WTC11 (cell line): Measurements from ENCODE around the gene RRP36. TPM values are rescaled to one million over a fixed set of nuclear protein-coding genes. Genes with fewer than 3 reads are reported as not detected.

ENCODE experiments used
- ATAC-seq: fragments of 200-7000 bp; cut with Tn5 transposase; 2 replicates; pipeline ENCODE4 v1.10.0; 2021; ENCODE audit warnings: mild to moderate bottlenecking, moderate library complexity
- CTCF ChIA-PET: fragments of 300-600 bp; sonication (Branson Sonifier 250); formaldehyde crosslinking; loops from one replicate; lab custom pipeline; 2021; ENCODE audit warnings: antibody characterized with exemption; lab: Charles Lee
- POLR2A ChIA-PET: fragments of 350-600 bp; sonication (Branson Sonifier 250); formaldehyde crosslinking; loops from one replicate; lab custom pipeline; 2021; ENCODE audit warnings: antibody characterized with exemption; lab: Charles Lee
- DNase-seq: peaks from one replicate; pipeline ENCODE4 v3.0.0; 2021; ENCODE audit warnings: low spot score
- H3K27ac Mint-ChIP-seq: 2 replicates; pipeline ENCODE4 v1.8.0; 2021; ENCODE audit warnings: mixed read lengths
- H3K27me3 Mint-ChIP-seq: 2 replicates; pipeline ENCODE4 v1.8.0; 2021; ENCODE audit warnings: low read depth, mild to moderate bottlenecking, moderate library complexity, mixed read lengths
- H3K36me3 Mint-ChIP-seq: 2 replicates; pipeline ENCODE4 v1.8.0; 2021; ENCODE audit warnings: mixed read lengths
- H3K4me1 Mint-ChIP-seq: 2 replicates; pipeline ENCODE4 v1.8.0; 2022; ENCODE audit warnings: mixed read lengths
- H3K4me3 Mint-ChIP-seq: 2 replicates; pipeline ENCODE4 v1.8.0; 2021; ENCODE audit warnings: mild to moderate bottlenecking, moderate library complexity, mixed read lengths
- H3K9me3 Mint-ChIP-seq: 2 replicates; pipeline ENCODE4 v1.8.0; 2021; ENCODE audit warnings: mixed read lengths
- CDX4 ChIP-seq: fragments of 250-450 bp; sonication (Bioruptor Pico); IDR thresholded peaks from 2 replicates; pipeline ENCODE4 v1.9.0; 2021; ENCODE audit warnings: moderate library complexity, mild to moderate bottlenecking, inconsistent platforms, borderline replicate concordance
- CREB1 ChIP-seq: sonication (generic); formaldehyde crosslinking; IDR thresholded peaks from 2 replicates; pipeline ENCODE4 v1.8.0; 2023; ENCODE audit warnings: mild to moderate bottlenecking, missing genetic modification reagents
- ESRRA ChIP-seq: sonication (generic); formaldehyde crosslinking; IDR thresholded peaks from 2 replicates; pipeline ENCODE4 v1.8.1; 2022; ENCODE audit warnings: mild to moderate bottlenecking, missing genetic modification reagents, borderline replicate concordance
- ETV6 ChIP-seq: sonication (generic); formaldehyde crosslinking; IDR thresholded peaks from 2 replicates; pipeline ENCODE4 v1.8.1; 2022; ENCODE audit warnings: mild to moderate bottlenecking, missing genetic modification reagents
- FOXP1 ChIP-seq: sonication (generic); formaldehyde crosslinking; IDR thresholded peaks from 2 replicates; pipeline ENCODE4 v1.8.0; 2022; ENCODE audit warnings: missing genetic modification reagents, mild to moderate bottlenecking, moderate library complexity, borderline replicate concordance
- GRHL2 ChIP-seq: fragments of 250-450 bp; sonication (Bioruptor Pico); IDR thresholded peaks from 2 replicates; pipeline ENCODE4 v1.8.0; 2022; ENCODE audit warnings: mild to moderate bottlenecking, moderate library complexity; ENCODE audit not compliant: insufficient replicate concordance, severe bottlenecking
- NR2C2 ChIP-seq: sonication (generic); formaldehyde crosslinking; IDR thresholded peaks from 2 replicates; pipeline ENCODE4 v1.8.0; 2022; ENCODE audit warnings: mild to moderate bottlenecking, missing genetic modification reagents
- NR3C1 ChIP-seq: sonication (generic); formaldehyde crosslinking; conservative IDR thresholded peaks from 2 replicates; pipeline ENCODE4 v1.8.1; 2023; ENCODE audit warnings: low read depth, mild to moderate bottlenecking, missing genetic modification reagents
- SMAD3 ChIP-seq: sonication (generic); formaldehyde crosslinking; IDR thresholded peaks from 2 replicates; pipeline ENCODE4 v1.8.0; 2022; ENCODE audit warnings: missing genetic modification reagents, mild to moderate bottlenecking, borderline replicate concordance
- SP1 ChIP-seq: sonication (generic); formaldehyde crosslinking; conservative IDR thresholded peaks from 2 replicates; pipeline ENCODE4 v1.8.1; 2022; ENCODE audit warnings: missing genetic modification reagents
- TCF7 ChIP-seq: sonication (generic); formaldehyde crosslinking; IDR thresholded peaks from 2 replicates; pipeline ENCODE4 v1.8.0; 2022; ENCODE audit warnings: mild to moderate bottlenecking, low read depth, missing genetic modification reagents, moderate library complexity
- ZNF263 ChIP-seq: sonication (generic); formaldehyde crosslinking; IDR thresholded peaks from 2 replicates; pipeline ENCODE4 v1.8.1; 2022; ENCODE audit warnings: low read depth, mild to moderate bottlenecking, moderate library complexity, missing genetic modification reagents
- ZNF317 ChIP-seq: sonication (generic); formaldehyde crosslinking; IDR thresholded peaks from 2 replicates; pipeline ENCODE4 v1.8.1; 2023; ENCODE audit warnings: low read depth, mild to moderate bottlenecking, moderate library complexity, missing genetic modification reagents, borderline replicate concordance
- ZNF416 ChIP-seq: fragments of 250-450 bp; sonication (Bioruptor Pico); IDR thresholded peaks from 2 replicates; pipeline ENCODE4 v1.9.0; 2021; ENCODE audit warnings: mild to moderate bottlenecking, inconsistent platforms
- ZNF671 ChIP-seq: fragments of 250-450 bp; sonication (Bioruptor Pico); IDR thresholded peaks from 2 replicates; pipeline ENCODE4 v1.8.0; 2021; ENCODE audit warnings: mild to moderate bottlenecking
- total RNA-seq: library from RNA; stranded (reverse); gene quantifications from 3 replicates; pipeline ENCODE4 v1.2.3, GENCODE V29; 2021
- TF ChIP-seq, protein P1 (sequence below): sonication (generic); formaldehyde crosslinking; IDR thresholded peaks from 2 replicates; pipeline ENCODE4 v1.8.1; 2023; ENCODE audit warnings: mild to moderate bottlenecking, moderate library complexity, missing genetic modification reagents
- TF ChIP-seq, protein P2 (sequence below): sonication (generic); formaldehyde crosslinking; conservative IDR thresholded peaks from 2 replicates; pipeline ENCODE4 v1.8.1; 2022; ENCODE audit warnings: mild to moderate bottlenecking, missing genetic modification reagents
- TF ChIP-seq, protein P3 (sequence below): sonication (generic); formaldehyde crosslinking; IDR thresholded peaks from 2 replicates; pipeline ENCODE4 v1.8.1; 2022; ENCODE audit warnings: missing genetic modification reagents, borderline replicate concordance
- TF ChIP-seq, protein P4 (sequence below): sonication (generic); formaldehyde crosslinking; IDR thresholded peaks from 2 replicates; pipeline ENCODE4 v1.8.0; 2022; ENCODE audit warnings: mild to moderate bottlenecking, missing genetic modification reagents
- TF ChIP-seq, protein P5 (sequence below): sonication (generic); formaldehyde crosslinking; IDR thresholded peaks from 2 replicates; pipeline ENCODE4 v1.8.1; 2023; ENCODE audit warnings: mild to moderate bottlenecking, missing genetic modification reagents
- TF ChIP-seq, protein P6 (sequence below): fragments of 250-450 bp; sonication (Bioruptor Pico); IDR thresholded peaks from 2 replicates; pipeline ENCODE4 v1.8.0; 2021; ENCODE audit warnings: mild to moderate bottlenecking
- TF ChIP-seq, protein P7 (sequence below): sonication (generic); formaldehyde crosslinking; IDR thresholded peaks from 2 replicates; pipeline ENCODE4 v1.8.1; 2022; ENCODE audit warnings: low read depth, mild to moderate bottlenecking, moderate library complexity, missing genetic modification reagents, borderline replicate concordance

Gene RRP36
- total RNA-seq, 1 experiment from 2014 or later = 81.0 TPM

- TF ChIP-seq GRHL2 (CRISPR knock-in tag) (no peak), FOXP1 (peak; percentile 77), TCF7 (CRISPR knock-in tag) (no peak), SMAD3 (CRISPR knock-in tag) (no peak), NR3C1 (CRISPR knock-in tag) (no peak), NR2C2 (no peak), ZNF671 (CRISPR knock-in tag) (no peak; the same call in 1 of the 2 replicates), CDX4 (CRISPR knock-in tag) (no peak), ZNF416 (peak; percentile 96), ZNF263 (no peak)
- TF ChIP-seq, protein P1, sequence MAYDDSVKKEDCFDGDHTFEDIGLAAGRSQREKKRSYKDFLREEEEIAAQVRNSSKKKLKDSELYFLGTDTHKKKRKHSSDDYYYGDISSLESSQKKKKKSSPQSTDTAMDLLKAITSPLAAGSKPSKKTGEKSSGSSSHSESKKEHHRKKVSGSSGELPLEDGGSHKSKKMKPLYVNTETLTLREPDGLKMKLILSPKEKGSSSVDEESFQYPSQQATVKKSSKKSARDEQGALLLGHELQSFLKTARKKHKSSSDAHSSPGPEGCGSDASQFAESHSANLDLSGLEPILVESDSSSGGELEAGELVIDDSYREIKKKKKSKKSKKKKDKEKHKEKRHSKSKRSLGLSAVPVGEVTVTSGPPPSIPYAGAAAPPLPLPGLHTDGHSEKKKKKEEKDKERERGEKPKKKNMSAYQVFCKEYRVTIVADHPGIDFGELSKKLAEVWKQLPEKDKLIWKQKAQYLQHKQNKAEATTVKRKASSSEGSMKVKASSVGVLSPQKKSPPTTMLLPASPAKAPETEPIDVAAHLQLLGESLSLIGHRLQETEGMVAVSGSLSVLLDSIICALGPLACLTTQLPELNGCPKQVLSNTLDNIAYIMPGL (CRISPR knock-in tag) = peak; percentile 98
- TF ChIP-seq, protein P2, sequence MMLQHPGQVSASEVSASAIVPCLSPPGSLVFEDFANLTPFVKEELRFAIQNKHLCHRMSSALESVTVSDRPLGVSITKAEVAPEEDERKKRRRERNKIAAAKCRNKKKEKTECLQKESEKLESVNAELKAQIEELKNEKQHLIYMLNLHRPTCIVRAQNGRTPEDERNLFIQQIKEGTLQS (CRISPR knock-in tag) = no peak
- TF ChIP-seq, protein P3, sequence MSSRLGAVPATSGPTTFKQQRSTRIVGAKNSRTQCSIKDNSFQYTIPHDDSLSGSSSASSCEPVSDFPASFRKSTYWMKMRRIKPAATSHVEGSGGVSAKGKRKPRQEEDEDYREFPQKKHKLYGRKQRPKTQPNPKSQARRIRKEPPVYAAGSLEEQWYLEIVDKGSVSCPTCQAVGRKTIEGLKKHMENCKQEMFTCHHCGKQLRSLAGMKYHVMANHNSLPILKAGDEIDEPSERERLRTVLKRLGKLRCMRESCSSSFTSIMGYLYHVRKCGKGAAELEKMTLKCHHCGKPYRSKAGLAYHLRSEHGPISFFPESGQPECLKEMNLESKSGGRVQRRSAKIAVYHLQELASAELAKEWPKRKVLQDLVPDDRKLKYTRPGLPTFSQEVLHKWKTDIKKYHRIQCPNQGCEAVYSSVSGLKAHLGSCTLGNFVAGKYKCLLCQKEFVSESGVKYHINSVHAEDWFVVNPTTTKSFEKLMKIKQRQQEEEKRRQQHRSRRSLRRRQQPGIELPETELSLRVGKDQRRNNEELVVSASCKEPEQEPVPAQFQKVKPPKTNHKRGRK (CRISPR knock-in tag) = no peak
- TF ChIP-seq, protein P4, sequence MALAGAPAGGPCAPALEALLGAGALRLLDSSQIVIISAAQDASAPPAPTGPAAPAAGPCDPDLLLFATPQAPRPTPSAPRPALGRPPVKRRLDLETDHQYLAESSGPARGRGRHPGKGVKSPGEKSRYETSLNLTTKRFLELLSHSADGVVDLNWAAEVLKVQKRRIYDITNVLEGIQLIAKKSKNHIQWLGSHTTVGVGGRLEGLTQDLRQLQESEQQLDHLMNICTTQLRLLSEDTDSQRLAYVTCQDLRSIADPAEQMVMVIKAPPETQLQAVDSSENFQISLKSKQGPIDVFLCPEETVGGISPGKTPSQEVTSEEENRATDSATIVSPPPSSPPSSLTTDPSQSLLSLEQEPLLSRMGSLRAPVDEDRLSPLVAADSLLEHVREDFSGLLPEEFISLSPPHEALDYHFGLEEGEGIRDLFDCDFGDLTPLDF (CRISPR knock-in tag) = no peak
- TF ChIP-seq, protein P5, sequence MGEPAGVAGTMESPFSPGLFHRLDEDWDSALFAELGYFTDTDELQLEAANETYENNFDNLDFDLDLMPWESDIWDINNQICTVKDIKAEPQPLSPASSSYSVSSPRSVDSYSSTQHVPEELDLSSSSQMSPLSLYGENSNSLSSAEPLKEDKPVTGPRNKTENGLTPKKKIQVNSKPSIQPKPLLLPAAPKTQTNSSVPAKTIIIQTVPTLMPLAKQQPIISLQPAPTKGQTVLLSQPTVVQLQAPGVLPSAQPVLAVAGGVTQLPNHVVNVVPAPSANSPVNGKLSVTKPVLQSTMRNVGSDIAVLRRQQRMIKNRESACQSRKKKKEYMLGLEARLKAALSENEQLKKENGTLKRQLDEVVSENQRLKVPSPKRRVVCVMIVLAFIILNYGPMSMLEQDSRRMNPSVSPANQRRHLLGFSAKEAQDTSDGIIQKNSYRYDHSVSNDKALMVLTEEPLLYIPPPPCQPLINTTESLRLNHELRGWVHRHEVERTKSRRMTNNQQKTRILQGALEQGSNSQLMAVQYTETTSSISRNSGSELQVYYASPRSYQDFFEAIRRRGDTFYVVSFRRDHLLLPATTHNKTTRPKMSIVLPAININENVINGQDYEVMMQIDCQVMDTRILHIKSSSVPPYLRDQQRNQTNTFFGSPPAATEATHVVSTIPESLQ (CRISPR knock-in tag) = no peak
Observed at GRCh38 chr6:43053545-43054205, 32.3 kb downstream of the RRP36 start, which contains the start of gene CUL7 (continued).

- H3K36me3 Mint-ChIP-seq = peaks cover 37% of the 10 kb centered on the region
- DNase-seq (no peak), ATAC-seq (no peak)
- H3K9me3 Mint-ChIP-seq = no peaks in the 10 kb centered on the region
- H3K27ac Mint-ChIP-seq = peak overlapping the region; percentile 95
- H3K27me3 Mint-ChIP-seq = no peaks in the 10 kb centered on the region
- ChIA-PET POLR2A (interaction anchor here (0.6 to 2.5 kb wide), 11 partner anchors 18 to 439 kb away, joined by 3 to 13 read pairs (median 4); partner anchors contain the start of genes CRIP3, KLHDC3, RRP36 and SRF), CTCF (interaction anchor here (0.6 to 2.3 kb wide), 10 partner anchors 21 to 175 kb away, joined by 3 to 22 read pairs (median 4); partner anchors contain the start of genes CNPY3, DNPH1, GNMT and PTK7)
- peaks cover 32% of the 10 kb centered on the region for H3K4me1 Mint-ChIP-seq
- H3K4me3 Mint-ChIP-seq = peak overlapping the region; percentile 91
- TF ChIP-seq ZNF317 (CRISPR knock-in tag) (no peak), NR3C1 (CRISPR knock-in tag) (no peak), ETV6 (CRISPR knock-in tag) (no peak), ESRRA (CRISPR knock-in tag) (no peak), SP1 (CRISPR knock-in tag) (no peak), CREB1 (CRISPR knock-in tag) (no peak)
- TF ChIP-seq, protein P6, sequence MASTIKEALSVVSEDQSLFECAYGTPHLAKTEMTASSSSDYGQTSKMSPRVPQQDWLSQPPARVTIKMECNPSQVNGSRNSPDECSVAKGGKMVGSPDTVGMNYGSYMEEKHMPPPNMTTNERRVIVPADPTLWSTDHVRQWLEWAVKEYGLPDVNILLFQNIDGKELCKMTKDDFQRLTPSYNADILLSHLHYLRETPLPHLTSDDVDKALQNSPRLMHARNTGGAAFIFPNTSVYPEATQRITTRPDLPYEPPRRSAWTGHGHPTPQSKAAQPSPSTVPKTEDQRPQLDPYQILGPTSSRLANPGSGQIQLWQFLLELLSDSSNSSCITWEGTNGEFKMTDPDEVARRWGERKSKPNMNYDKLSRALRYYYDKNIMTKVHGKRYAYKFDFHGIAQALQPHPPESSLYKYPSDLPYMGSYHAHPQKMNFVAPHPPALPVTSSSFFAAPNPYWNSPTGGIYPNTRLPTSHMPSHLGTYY = no peak
- TF ChIP-seq, protein P7, sequence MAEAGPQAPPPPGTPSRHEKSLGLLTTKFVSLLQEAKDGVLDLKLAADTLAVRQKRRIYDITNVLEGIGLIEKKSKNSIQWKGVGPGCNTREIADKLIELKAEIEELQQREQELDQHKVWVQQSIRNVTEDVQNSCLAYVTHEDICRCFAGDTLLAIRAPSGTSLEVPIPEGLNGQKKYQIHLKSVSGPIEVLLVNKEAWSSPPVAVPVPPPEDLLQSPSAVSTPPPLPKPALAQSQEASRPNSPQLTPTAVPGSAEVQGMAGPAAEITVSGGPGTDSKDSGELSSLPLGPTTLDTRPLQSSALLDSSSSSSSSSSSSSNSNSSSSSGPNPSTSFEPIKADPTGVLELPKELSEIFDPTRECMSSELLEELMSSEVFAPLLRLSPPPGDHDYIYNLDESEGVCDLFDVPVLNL (CRISPR knock-in tag) = no peak
Observed at GRCh38 chr6:43054206-43054943, 33.0 kb downstream of the RRP36 start.
